Measurements from ENCODE around the gene POP7. TPM values are rescaled to one million over a fixed set of nuclear protein-coding genes. Genes with fewer than 3 reads are reported as not detected.
"Not testable (repeated sequence)": the region's sequence is repeated elsewhere in the genome, so short reads cannot be mapped to it uniquely, and the experiment has no call there.

The POP7 gene
- total and polyA plus RNA-seq, 2 of the 4 experiments (the other 2 are of a cell fraction): 14.9 to 38.0 TPM

DNA sequence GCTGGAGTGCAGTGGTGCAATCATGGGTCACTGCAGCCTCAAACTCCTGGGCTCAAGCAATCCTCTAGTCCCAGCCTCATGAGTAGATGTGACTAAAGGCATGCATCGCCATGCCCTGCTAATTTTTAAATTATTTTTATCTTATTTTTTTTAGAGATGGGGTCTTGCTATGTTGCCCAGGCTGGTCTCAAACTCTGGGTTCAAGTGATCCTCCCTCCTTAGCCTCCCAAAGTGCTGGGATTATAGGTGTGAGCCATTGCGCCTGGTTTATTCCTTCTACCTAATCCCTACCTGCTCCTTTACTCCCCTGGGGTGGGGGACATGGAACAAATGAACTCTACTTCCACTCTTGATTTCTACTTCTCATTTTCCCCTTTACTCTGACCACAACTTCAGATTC is 18.4 kb downstream of the POP7 start:
- H3K4me2 ChIP-seq (ENCODE audit: low read depth, low read length); H3K9me3 ChIP-seq (ENCODE audit: control insufficient read depth, insufficient read depth, low read length); H2BK5ac ChIP-seq (ENCODE audit: low read depth, low read length, poor library complexity, severe bottlenecking); POLR2A ChIA-PET (ENCODE audit: unreplicated experiment); H3K36me3 ChIP-seq (ENCODE audit: control insufficient read depth, insufficient read depth, low read length); H3K9ac ChIP-seq (ENCODE audit: low read depth, low read length); H3K56ac ChIP-seq (ENCODE audit: extremely low read depth, insufficient read depth, low read length); ATAC-seq (ENCODE audit: low read depth); dilution Hi-C loops (cut with HindIII; ENCODE audit: low sequenced_read_pairs, unreplicated experiment); H2AK5ac ChIP-seq (ENCODE audit: low read depth, low read length); H3K14ac ChIP-seq (replicated peaks; ENCODE audit: low read depth, low read length); H3K4ac ChIP-seq (ENCODE audit: low read depth, low read length); H3K4me3 ChIP-seq (ENCODE audit: insufficient read depth, low read depth, low read length); H3K23ac ChIP-seq (ENCODE audit: low read depth, low read length); H3K27ac ChIP-seq (ENCODE audit: insufficient read depth, low read length); H4K20me1 ChIP-seq (ENCODE audit: insufficient read depth, low read length); H2BK20ac ChIP-seq (ENCODE audit: low read depth, low read length); H3K9me1 ChIP-seq (ENCODE audit: insufficient read depth, low read length); H2AK9ac ChIP-seq (replicated peaks; ENCODE audit: low read depth, low read length, poor library complexity); H3K79me1 ChIP-seq (ENCODE audit: low read depth in 1 of 2, low read length in 2 of 2); H3K4me1 ChIP-seq (ENCODE audit: control insufficient read depth, insufficient read depth, low read length); H2AFZ ChIP-seq (replicated peaks; ENCODE audit: low read length, poor library complexity); H2BK120ac ChIP-seq (ENCODE audit: low read depth, low read length); H4K5ac ChIP-seq (ENCODE audit: low read depth, low read length); BruUV-seq (replicated peaks); H2BK15ac ChIP-seq (ENCODE audit: low read depth, low read length); H3K18ac ChIP-seq (ENCODE audit: low read depth, low read length); H4K91ac ChIP-seq (ENCODE audit: insufficient read depth, low read depth, low read length); DNase-seq; H4K8ac ChIP-seq (ENCODE audit: low read depth in 2 of 2, low read length in 2 of 2): not testable (repeated sequence)
- CTCF ChIA-PET: interaction anchor here (1.6 to 1.8 kb wide), 2 partner anchors 19 to 128 kb away, joined by 5 to 7 read pairs; partner anchors contain the start of genes POP7 and SLC12A9
- in situ Hi-C loops (cut with MboI; ENCODE audit: low sequenced_read_pairs) (loop anchor here (25.0 kb wide), 1 partner anchor 338 kb away; no protein-coding TSS in a partner anchor), intact Hi-C loops (cut with micrococcal nuclease) (loop anchor here (2.0 kb wide), 1 partner anchor 20 kb away; no protein-coding TSS in a partner anchor)
- no CpG with 5 or more reads among the region's 2 CpGs for WGBS, 2 experiments (ENCODE audit: extremely low coverage in 2 of 2, insufficient read length in 1 of 2)
- peaks cover 48% of the 10 kb centered on the region for H3K27me3 ChIP-seq (ENCODE audit: control insufficient read depth, insufficient read depth, low read length)

All from IMR-90 (cell line).